T47D (cell line): ENCODE measurements around the gene GALNT17.
"Not testable (repeated sequence)": the region's sequence is repeated elsewhere in the genome, so short reads cannot be mapped to it uniquely, and the experiment has no call there.

ENCODE experiments used
- DNase-seq, 2 experiments: peaks; one replicate each; pipeline versions ENCODE4 v3.0.0 to v3.0.0-alpha.2; 2011 to 2012; ENCODE audit warnings: low read depth in 1 of 2, low spot score in 1 of 2
- JUND ChIP-seq: IDR thresholded peaks from 2 replicates; pipeline ENCODE4 v1.6.1; 2012; ENCODE audit warnings: low read depth
- in situ Hi-C: cut with HindIII; loops from 2 replicates; pipeline ENCODE4 v1.10.0; 2016; ENCODE audit warnings: low sequenced_read_pairs, low pct_unique_long_range_greater_than_20kb

The GALNT17 gene

GRCh38 chr7:71548746-71549145 is 416.8 kb downstream of the GALNT17 start:
- in situ Hi-C loops = no loop called here
- DNase-seq = no peak
- no peak for TF ChIP-seq JUND

GRCh38 chr7:71553306-71553705 is 421.4 kb downstream of the GALNT17 start:
- in situ Hi-C loops = no loop called here
- DNase-seq = no peak
- TF ChIP-seq JUND = no peak

- DNase-seq = no peak
- TF ChIP-seq JUND = no peak
- in situ Hi-C loops = no loop called here
These were observed 423.8 kb downstream of the GALNT17 start for GRCh38 chr7:71555758-71556157.

- in situ Hi-C loops = no loop called here
- TF ChIP-seq JUND = no peak
- no peak for DNase-seq
These were observed 427.1 kb downstream of the GALNT17 start for GRCh38 chr7:71558806-71559613.

- DNase-seq = no peak
- in situ Hi-C loops = no loop called here
- no peak for TF ChIP-seq JUND
These were observed 428.5 kb downstream of the GALNT17 start for GRCh38 chr7:71560354-71560995.

DNA sequence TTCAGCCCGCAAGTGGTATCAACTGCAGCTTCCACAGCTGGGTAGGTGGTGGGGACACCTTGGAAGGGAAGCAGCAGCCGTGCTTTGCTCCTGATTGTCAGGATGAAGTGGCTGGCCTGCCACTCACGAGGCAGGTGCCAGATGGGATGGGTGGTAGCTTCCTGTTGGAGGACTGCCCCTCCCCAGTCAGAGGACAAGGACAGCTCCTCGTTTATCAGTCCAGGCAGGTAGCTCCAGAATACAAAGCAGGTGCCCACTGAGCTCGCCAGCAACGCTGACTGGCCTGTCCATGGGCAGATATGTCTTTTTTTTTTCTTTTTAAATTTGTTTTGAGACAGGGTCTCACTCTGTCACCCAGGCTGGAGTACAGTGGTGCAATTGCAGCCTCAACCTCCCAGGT is 431.3 kb downstream of the GALNT17 start:
- in situ Hi-C loops = no loop called here
- TF ChIP-seq JUND = no peak
- no peak for DNase-seq

GRCh38 chr7:71566376-71566775 is 434.4 kb downstream of the GALNT17 start:
- TF ChIP-seq JUND = no peak
- in situ Hi-C loops = no loop called here
- DNase-seq = no peak

DNA sequence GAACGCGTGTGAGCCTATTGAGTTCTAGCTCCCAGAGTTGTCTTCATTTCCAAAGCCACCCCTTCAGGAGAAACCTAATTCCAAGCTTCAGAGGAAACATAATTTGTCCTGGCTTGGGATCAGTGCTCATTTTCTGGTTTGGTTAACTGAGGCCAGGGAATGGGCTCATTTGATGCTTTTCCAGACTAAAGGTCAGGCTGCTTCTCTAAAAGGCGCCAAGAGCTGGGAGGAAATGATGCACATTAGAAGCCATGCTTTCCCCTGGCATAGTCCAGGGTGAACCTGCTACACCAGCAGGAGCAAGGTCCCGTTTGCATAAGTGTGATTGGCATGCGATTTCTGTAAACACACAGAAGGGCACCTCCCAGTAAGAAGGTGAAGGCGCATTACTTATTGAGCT is 435.0 kb downstream of the GALNT17 start:
- in situ Hi-C loops = no loop called here
- no peak for TF ChIP-seq JUND
- DNase-seq = peak; percentile 13 to 44

- TF ChIP-seq JUND = no peak
- in situ Hi-C loops = no loop called here
- no peak for DNase-seq
These were observed 442.4 kb downstream of the GALNT17 start for GRCh38 chr7:71574153-71574860.

DNA sequence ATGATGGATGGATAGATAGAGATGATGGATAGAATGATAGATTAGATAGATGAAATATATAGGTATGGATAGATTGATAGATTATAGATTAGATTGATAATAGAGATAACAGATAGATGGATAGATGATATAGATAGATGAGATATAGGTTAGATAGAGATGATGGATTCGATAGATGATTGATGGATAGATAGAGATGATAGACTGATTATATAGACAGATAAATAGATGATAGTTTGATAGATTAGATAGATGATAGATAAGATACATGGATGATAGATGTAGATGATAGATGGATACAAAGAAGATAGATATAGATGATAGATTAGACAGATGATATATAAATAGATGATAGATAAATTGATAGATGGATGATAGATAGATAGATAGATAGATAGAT is 448.1 kb downstream of the GALNT17 start:
- in situ Hi-C loops = no loop called here
- no peak for DNase-seq
- no peak for TF ChIP-seq JUND

DNA sequence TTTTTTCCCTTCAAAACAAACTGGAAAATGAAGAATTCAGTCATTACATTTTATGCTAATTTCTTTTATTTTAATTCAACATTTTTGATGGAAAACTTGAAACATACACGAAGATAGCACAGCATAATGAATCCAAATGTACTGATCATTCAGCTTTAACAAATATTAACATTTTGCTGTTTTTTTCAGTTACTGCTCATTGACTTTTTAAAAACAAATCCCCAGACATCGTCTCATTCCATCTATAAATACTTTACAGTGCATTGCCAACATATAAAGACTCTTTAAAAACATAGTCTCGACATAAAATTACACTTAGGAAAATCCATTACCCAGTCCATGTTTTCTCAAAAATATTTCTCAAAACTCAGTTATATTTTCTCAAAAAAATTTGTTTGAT is 452.3 kb downstream of the GALNT17 start:
- no peak for DNase-seq
- in situ Hi-C loops = no loop called here

GRCh38 chr7:71591876-71592275 is 459.9 kb downstream of the GALNT17 start:
- in situ Hi-C loops = no loop called here

More for the DNA sequence above, 452.3 kb downstream of the GALNT17 start:
- TF ChIP-seq JUND = no peak

GRCh38 chr7:71592388-71592787 is 460.4 kb downstream of the GALNT17 start:
- DNase-seq, in situ Hi-C loops: not testable (repeated sequence)

More at GRCh38 chr7:71591876-71592275, 459.9 kb downstream of the GALNT17 start:
- no peak for DNase-seq
- TF ChIP-seq JUND = no peak
